Coronary artery (tissue), 2 donors: ENCODE results near the gene NPEPPS.
"Not testable (repeated sequence)": the region's sequence is repeated elsewhere in the genome, so short reads cannot be mapped to it uniquely, and the experiment has no call there.

Source experiments
- DNase-seq: peaks from one replicate; pipeline ENCODE4 v3.0.0-alpha.2; 2017; ENCODE audit warnings: low spot score
- H3K27ac ChIP-seq, 2 donors: fragments of 200-600 bp; sonication (generic); one replicate each; pipeline ENCODE4 v1.5.1; 2016 to 2019
- H3K4me3 ChIP-seq: fragments of 200-600 bp; sonication (generic); 2 replicates; pipeline ENCODE4 v1.5.1; 2016; ENCODE audit warnings: mild to moderate bottlenecking, moderate library complexity
- CTCF ChIP-seq: fragments of 200-600 bp; sonication (generic); IDR thresholded peaks from one replicate; pipeline ENCODE4 v1.5.1; 2019; ENCODE audit warnings: antibody characterized with exemption

NPEPPS gene

GRCh38 chr17:47541676-47542075, 10.8 kb downstream of the NPEPPS start:
- not testable (repeated sequence) for H3K27ac ChIP-seq, DNase-seq, H3K4me3 ChIP-seq

GRCh38 chr17:47544327-47544726, 13.4 kb downstream of the NPEPPS start:
- DNase-seq, H3K27ac ChIP-seq, H3K4me3 ChIP-seq: not testable (repeated sequence)

DNA sequence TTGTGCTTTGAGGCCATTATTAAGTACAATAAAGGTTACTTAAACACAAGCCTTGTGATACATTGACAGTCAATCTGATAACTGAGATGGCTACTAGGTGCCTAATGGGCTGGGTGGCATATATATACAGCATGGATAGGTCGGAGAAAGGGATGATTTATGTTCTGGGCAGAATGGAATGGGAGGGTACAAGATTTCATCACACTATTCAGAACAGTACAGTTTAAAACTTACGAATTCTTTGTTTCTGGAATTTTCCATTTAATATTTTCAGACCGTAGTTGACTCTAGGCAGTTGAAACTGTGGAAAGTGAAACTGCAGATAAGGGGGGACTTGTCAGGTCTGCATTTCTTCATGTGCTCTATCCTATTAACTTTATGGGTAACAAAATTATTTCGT, 23.8 kb downstream of the NPEPPS start:
- peak overlapping the region in 1 of 2 donors; percentile 37 for H3K27ac ChIP-seq
- not testable (repeated sequence) for H3K4me3 ChIP-seq, DNase-seq

- not testable (repeated sequence) for H3K4me3 ChIP-seq, H3K27ac ChIP-seq, DNase-seq
These were observed 25.2 kb downstream of the NPEPPS start for GRCh38 chr17:47556108-47556507.

- not testable (repeated sequence) for DNase-seq, H3K27ac ChIP-seq, H3K4me3 ChIP-seq
These were observed 29.7 kb downstream of the NPEPPS start for GRCh38 chr17:47560517-47561043.

DNA sequence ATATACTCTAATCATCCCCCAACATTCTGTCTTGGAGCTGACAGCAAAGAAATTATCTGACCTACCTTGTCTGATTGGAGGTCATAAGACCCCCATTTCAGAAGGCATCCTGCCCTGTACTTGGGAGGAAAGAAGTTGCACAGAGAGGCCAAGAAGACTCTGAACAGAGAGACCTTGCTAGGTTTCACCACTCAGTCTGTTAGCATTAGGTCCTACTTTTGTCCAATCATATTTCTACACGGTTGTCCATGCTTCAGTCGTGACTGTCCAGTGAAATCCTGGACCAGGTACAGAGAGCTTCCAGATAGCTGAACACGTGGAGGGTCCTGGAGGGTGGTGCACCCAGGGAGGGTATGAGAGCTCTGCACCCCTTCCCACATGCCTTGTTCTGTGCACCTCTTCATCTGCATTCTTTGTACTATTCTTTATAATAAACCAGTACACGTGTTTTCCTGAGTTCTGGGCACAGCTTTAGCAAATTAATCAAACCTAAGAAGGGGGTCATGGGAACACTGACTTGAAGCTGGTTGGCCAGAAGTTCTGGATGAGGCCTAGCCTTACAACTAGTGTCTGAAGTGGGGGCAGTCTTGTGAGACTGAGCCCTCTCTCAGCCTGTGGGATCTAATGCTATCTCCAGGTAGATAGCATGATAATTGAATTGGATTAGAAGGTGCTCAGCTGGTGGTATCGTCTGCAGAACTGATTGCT, 30.9 kb downstream of the NPEPPS start:
- not testable (repeated sequence) for H3K4me3 ChIP-seq, DNase-seq, H3K27ac ChIP-seq

GRCh38 chr17:47562406-47562705, 31.4 kb downstream of the NPEPPS start:
- not testable (repeated sequence) for H3K4me3 ChIP-seq, H3K27ac ChIP-seq, DNase-seq

GRCh38 chr17:47567261-47567660, 36.4 kb downstream of the NPEPPS start:
- H3K27ac ChIP-seq, H3K4me3 ChIP-seq, DNase-seq: not testable (repeated sequence)

- not testable (repeated sequence) for H3K27ac ChIP-seq, H3K4me3 ChIP-seq
These were observed 41.7 kb downstream of the NPEPPS start for GRCh38 chr17:47572561-47572960.

GRCh38 chr17:47582416-47582815, 51.5 kb downstream of the NPEPPS start:
- not testable (repeated sequence) for H3K27ac ChIP-seq, H3K4me3 ChIP-seq, DNase-seq

More at GRCh38 chr17:47572561-47572960, 41.7 kb downstream of the NPEPPS start:
- DNase-seq: not testable (repeated sequence)

GRCh38 chr17:47586378-47587055, 55.6 kb downstream of the NPEPPS start:
- H3K27ac ChIP-seq: not testable (repeated sequence)

GRCh38 chr17:47593522-47593921, 62.6 kb downstream of the NPEPPS start:
- not testable (repeated sequence) for H3K4me3 ChIP-seq, DNase-seq, H3K27ac ChIP-seq

More at GRCh38 chr17:47586378-47587055, 55.6 kb downstream of the NPEPPS start:
- not testable (repeated sequence) for H3K4me3 ChIP-seq, DNase-seq

DNA sequence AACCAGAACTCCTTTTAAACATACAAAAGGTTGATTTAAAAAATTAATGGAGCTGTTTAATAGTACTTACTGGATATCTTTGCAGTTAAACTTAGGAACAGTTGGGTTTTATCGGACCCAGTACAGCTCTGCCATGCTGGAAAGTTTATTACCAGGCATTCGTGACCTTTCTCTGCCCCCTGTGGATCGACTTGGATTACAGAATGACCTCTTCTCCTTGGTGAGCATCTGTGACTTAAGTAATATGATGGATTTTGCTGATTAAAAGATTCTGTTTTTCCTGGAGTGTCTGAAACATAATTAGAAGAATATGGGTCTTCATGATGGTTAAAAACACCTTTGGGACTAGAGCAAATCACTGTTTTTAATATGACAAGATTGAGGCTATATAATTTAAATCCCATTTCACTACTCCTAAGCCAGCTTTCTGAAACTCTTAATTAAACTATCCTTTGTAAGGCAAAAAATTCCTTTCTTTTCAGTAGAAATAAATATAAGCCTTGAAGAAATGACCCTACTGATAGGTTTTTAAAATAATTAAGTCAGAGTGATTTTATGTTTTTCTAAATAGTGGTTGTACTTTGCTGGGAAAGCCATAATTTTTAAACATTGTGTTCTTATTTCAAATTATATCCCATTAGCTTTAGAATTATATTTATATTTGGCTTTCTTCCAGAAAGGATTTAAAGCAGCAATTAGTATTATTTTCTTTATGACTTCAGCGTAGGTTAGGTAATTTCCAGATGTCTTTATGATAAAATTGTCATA, 73.1 kb downstream of the NPEPPS start:
- TF ChIP-seq CTCF: no peak
- Histone ChIP-seq H3K27ac (peak overlapping the region; percentile 12 to 56), H3K4me3 (no peak overlapping the region)
- DNase-seq: no peak
